Measurements from ENCODE around the gene TRIM29.

TRIM29 gene

GRCh38 chr11:120184946-120185705 lies 47.2 kb upstream of the TRIM29 start:
- Mint-ChIP-seq H3K9me3 (no peaks in the 10 kb centered on the region), H3K27ac (peak overlapping the region; percentile 98 to 99 (median 98)), H3K4me1 (peaks cover 99% of the 10 kb centered on the region), H3K4me3 (peak overlapping the region; percentile 21 to 70 (median 43)), H3K27me3 (ENCODE audit: low read depth) (peaks cover 7% of the 10 kb centered on the region), H3K36me3 (ENCODE audit: low read depth) (no peaks in the 10 kb centered on the region)
- no peak for TF ChIP-seq CTCF (IDR thresholded peaks at IDR 0.05; ENCODE audit: unreplicated experiment in 3 of 3)

GRCh38 chr11:120184371-120184945 lies 46.5 kb upstream of the TRIM29 start:
- Mint-ChIP-seq H3K4me3 (peak overlapping the region; percentile 35 to 70 (median 43)), H3K27me3 (ENCODE audit: low read depth) (peaks cover 7% of the 10 kb centered on the region), H3K9me3 (no peaks in the 10 kb centered on the region), H3K36me3 (ENCODE audit: low read depth) (no peaks in the 10 kb centered on the region), H3K4me1 (peaks cover 99% of the 10 kb centered on the region), H3K27ac (peak overlapping the region; percentile 98 to 99 (median 98))
- TF ChIP-seq CTCF (IDR thresholded peaks at IDR 0.05; ENCODE audit: unreplicated experiment in 3 of 3): no peak

- Mint-ChIP-seq H3K9me3 (no peaks in the 10 kb centered on the region), H3K27me3 (ENCODE audit: low read depth) (peaks cover 15% of the 10 kb centered on the region), H3K27ac (peak overlapping the region; percentile 98 to 99 (median 98)), H3K4me3 (peak overlapping the region in 1 of 3 experiments; percentile 37), H3K4me1 (peaks cover 98% of the 10 kb centered on the region), H3K36me3 (ENCODE audit: low read depth) (no peaks in the 10 kb centered on the region)
- no peak for TF ChIP-seq CTCF (IDR thresholded peaks at IDR 0.05; ENCODE audit: unreplicated experiment in 3 of 3)
Measured at GRCh38 chr11:120183701-120184141, 45.8 kb upstream of the TRIM29 start.

- peak in 2 of 3 experiments; percentile 16 to 45 for TF ChIP-seq CTCF (IDR thresholded peaks at IDR 0.05; ENCODE audit: unreplicated experiment in 3 of 3)
- H3K9me3 Mint-ChIP-seq: no peaks in the 10 kb centered on the region
- no peaks in the 10 kb centered on the region for H3K36me3 Mint-ChIP-seq (ENCODE audit: low read depth)
- peaks cover 15% of the 10 kb centered on the region for H3K27me3 Mint-ChIP-seq (ENCODE audit: low read depth)
- H3K27ac Mint-ChIP-seq: peak overlapping the region; percentile 98 to 99 (median 98)
- peaks cover 96% of the 10 kb centered on the region for H3K4me1 Mint-ChIP-seq
- peak overlapping the region in 2 of 3 experiments; percentile 22 to 28 for H3K4me3 Mint-ChIP-seq
Measured at GRCh38 chr11:120182790-120183491, 45.0 kb upstream of the TRIM29 start.

GRCh38 chr11:120182372-120182771 lies 44.5 kb upstream of the TRIM29 start:
- no peak for TF ChIP-seq CTCF (IDR thresholded peaks at IDR 0.05; ENCODE audit: unreplicated experiment in 3 of 3)
- Mint-ChIP-seq H3K9me3 (no peaks in the 10 kb centered on the region), H3K4me3 (peak overlapping the region in 2 of 3 experiments; percentile 5 to 42), H3K27me3 (ENCODE audit: low read depth) (peaks cover 13% of the 10 kb centered on the region), H3K4me1 (peaks cover 90% of the 10 kb centered on the region), H3K27ac (peak overlapping the region; percentile 96 to 99 (median 98)), H3K36me3 (ENCODE audit: low read depth) (no peaks in the 10 kb centered on the region)
